ENCODE measurements around the gene TIE1.

DNA sequence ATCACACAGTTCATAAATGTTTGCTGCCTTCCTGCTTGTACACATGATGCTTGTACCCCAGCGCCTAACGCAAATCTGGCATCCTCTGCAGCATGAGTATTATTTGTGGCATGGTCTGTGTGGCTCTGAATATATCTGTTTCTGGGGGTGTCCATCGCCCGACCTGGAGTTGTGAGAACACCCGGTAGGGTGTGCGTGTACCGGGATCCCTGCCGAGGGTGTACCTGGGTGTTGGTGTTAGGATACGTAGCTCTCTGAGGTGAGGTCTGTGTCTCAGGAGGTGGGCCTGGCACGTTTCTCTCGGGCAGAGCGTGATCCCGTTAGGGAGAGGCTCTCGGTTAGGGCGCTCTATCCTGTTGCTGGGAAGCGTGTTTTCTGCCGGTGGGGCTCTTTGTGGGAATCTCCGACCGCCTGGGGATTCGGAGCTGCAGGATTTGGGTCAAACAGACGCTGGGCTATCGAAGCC is 47.6 kb downstream of the TIE1 start:
- TF ChIP-seq EZH2 (IDR thresholded peaks at IDR 0.05), result no peak
- no peak for TF ChIP-seq POLR2AphosphoS5 (IDR thresholded peaks at IDR 0.05; ENCODE audit: borderline replicate concordance, low read depth, low read length)
- no peak for TF ChIP-seq FOXP2 (optimal IDR thresholded peaks at IDR 0.05; ENCODE audit: control extremely low read depth, extremely low read length, insufficient read depth)
